ENCODE measurements around the gene GPR42. TPM values are rescaled to one million over a fixed set of nuclear protein-coding genes. Genes with fewer than 3 reads are reported as not detected.

The GPR42 gene, protein sequence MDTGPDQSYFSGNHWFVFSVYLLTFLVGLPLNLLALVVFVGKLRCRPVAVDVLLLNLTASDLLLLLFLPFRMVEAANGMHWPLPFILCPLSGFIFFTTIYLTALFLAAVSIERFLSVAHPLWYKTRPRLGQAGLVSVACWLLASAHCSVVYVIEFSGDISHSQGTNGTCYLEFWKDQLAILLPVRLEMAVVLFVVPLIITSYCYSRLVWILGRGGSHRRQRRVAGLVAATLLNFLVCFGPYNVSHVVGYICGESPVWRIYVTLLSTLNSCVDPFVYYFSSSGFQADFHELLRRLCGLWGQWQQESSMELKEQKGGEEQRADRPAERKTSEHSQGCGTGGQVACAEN
- total RNA-seq (2022) (not detected in 2 replicates), Bru-seq, nascent RNA (not detected), BruChase-seq, experiment 1, labeled RNA remaining after a 2-hour chase (not detected), BruChase-seq, experiment 2, labeled RNA remaining after a 6-hour chase (not detected)
- long read RNA-seq, result 0 reads

DNA sequence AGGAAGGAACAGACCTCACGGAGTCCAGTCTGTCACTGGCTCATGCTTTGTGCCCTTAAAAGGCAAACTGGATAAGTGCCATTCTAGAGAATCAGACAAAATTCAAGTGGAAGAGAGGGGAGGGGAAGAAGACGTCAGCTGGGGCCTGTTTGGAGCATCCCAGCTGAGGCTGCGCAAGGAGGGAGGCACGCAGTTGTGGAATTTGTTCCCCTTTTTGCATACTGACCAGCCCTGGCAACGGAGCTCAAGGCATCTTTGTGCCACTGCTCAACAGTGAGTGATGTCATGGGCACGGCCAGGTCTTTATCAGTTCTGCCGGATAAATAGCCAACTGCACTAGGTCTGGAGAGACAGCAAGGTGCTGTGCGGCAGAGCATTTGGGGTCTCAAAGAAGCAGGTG lies at the start of gene GPR42:
GPR42 (plus strand) TSS at position 347 of the 400 bp plus-strand sequence. CDS start 292 bp downstream, outside the sequence.
- peaks cover 21% of the 10 kb centered on the region for H3K9me3 Mint-ChIP-seq (ENCODE audit: unreplicated experiment)
- Histone ChIP-seq H3K36me3 (ENCODE audit: control insufficient read depth, insufficient read depth, low read length) (no peaks in the 10 kb centered on the region), H3K4me1 (no peaks in the 10 kb centered on the region), H3K9me3 (no peaks in the 10 kb centered on the region), H3K4me3 (ENCODE audit: low read depth, low read length) (no peak within 1 kb of the TSS), H3K27me3 (replicated peaks; ENCODE audit: control insufficient read depth, insufficient read depth, low read length) (no peaks in the 10 kb centered on the region)
- intact Hi-C loops (cut with micrococcal nuclease; ENCODE audit: unreplicated experiment), result no loop called here
- peaks cover 8% of the 10 kb centered on the region for H3K4me1 Mint-ChIP-seq (ENCODE audit: low read depth, unreplicated experiment)
- CTCF ChIA-PET, result no interaction called here
- H3K36me3 Mint-ChIP-seq (ENCODE audit: insufficient read depth, unreplicated experiment), result no peaks in the 10 kb centered on the region
- peaks cover 4% of the 10 kb centered on the region for H3K27me3 Mint-ChIP-seq (ENCODE audit: insufficient read depth, unreplicated experiment)
- no peak for DNase-seq
- TF ChIP-seq, protein P1, sequence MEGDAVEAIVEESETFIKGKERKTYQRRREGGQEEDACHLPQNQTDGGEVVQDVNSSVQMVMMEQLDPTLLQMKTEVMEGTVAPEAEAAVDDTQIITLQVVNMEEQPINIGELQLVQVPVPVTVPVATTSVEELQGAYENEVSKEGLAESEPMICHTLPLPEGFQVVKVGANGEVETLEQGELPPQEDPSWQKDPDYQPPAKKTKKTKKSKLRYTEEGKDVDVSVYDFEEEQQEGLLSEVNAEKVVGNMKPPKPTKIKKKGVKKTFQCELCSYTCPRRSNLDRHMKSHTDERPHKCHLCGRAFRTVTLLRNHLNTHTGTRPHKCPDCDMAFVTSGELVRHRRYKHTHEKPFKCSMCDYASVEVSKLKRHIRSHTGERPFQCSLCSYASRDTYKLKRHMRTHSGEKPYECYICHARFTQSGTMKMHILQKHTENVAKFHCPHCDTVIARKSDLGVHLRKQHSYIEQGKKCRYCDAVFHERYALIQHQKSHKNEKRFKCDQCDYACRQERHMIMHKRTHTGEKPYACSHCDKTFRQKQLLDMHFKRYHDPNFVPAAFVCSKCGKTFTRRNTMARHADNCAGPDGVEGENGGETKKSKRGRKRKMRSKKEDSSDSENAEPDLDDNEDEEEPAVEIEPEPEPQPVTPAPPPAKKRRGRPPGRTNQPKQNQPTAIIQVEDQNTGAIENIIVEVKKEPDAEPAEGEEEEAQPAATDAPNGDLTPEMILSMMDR (IDR thresholded peaks at IDR 0.05; ENCODE audit: insufficient read depth in 1 of 2, low read depth in 1 of 2, low read length in 1 of 2, severe bottlenecking in 1 of 2, unreplicated experiment in 1 of 2), result no peak
- POLR2A ChIA-PET, result no interaction called here
- H3K27ac Mint-ChIP-seq (ENCODE audit: unreplicated experiment), result no peak within 1 kb of the TSS
- H3K4me3 Mint-ChIP-seq (ENCODE audit: unreplicated experiment), result no peak within 1 kb of the TSS
- BruUV-seq (replicated peaks), result no TSS peak

DNA sequence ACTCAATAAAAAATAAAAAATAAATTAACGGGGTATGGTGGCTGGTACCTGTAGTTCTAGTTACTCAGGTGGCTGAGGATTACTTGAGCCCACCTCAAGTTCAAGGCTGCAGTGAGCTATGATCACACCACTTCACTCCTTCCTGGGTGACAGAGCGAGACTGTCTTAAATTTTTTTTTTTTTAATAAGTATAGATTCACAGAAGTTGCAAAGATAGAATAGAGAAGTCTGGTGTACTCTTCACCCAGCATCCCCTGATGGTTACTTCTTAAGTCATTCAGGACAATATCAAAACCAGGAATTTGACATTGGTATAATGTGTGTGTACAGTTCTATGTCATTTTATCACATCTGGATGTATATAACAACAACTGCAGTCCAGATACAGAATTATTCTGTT lies 49.6 kb upstream of the GPR42 start:
- Mint-ChIP-seq H3K27ac (ENCODE audit: unreplicated experiment) (no peak overlapping the region), H3K9me3 (ENCODE audit: unreplicated experiment) (peaks cover 9% of the 10 kb centered on the region), H3K36me3 (ENCODE audit: insufficient read depth, unreplicated experiment) (no peaks in the 10 kb centered on the region), H3K27me3 (ENCODE audit: insufficient read depth, unreplicated experiment) (peaks cover 3% of the 10 kb centered on the region), H3K4me3 (ENCODE audit: unreplicated experiment) (no peak overlapping the region), H3K4me1 (ENCODE audit: low read depth, unreplicated experiment) (peaks cover 14% of the 10 kb centered on the region)
- no peak overlapping the region for H3K4me3 ChIP-seq (ENCODE audit: low read depth, low read length)
- TF ChIP-seq, protein P1 (IDR thresholded peaks at IDR 0.05; ENCODE audit: insufficient read depth in 1 of 2, low read depth in 1 of 2, low read length in 1 of 2, severe bottlenecking in 1 of 2, unreplicated experiment in 1 of 2), result no peak
- BruUV-seq (replicated peaks), result no TSS peak
- ChIA-PET CTCF (no interaction called here), POLR2A (no interaction called here)
- no peaks in the 10 kb centered on the region for H3K4me1 ChIP-seq
- intact Hi-C loops (cut with micrococcal nuclease; ENCODE audit: unreplicated experiment), result no loop called here
- no peaks in the 10 kb centered on the region for H3K27me3 ChIP-seq (replicated peaks; ENCODE audit: control insufficient read depth, insufficient read depth, low read length)
- peaks cover 4% of the 10 kb centered on the region; the same call in 1 of the 2 replicates for H3K9me3 ChIP-seq
- H3K36me3 ChIP-seq (ENCODE audit: control insufficient read depth, insufficient read depth, low read length), result no peaks in the 10 kb centered on the region
- DNase-seq, result no peak

DNA sequence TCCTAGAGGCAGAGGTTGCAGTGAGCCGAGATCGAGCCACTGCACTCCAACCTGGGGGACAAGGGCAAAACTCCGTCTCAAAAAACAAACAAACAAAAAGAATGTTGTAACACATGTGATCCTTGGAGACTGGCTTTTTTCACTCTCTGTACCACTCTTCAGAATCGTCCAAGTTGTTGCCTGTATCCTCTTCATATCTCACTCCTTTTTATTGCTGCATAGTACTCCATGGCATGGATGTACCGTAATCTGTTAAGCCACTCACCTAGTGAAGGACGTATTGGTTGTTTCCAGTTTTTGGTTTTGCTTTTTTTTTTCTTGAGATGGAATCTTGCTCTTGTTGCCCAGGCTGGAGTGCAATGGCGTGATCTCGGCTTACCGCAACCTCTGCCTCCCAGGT lies 48.9 kb upstream of the GPR42 start:
- Mint-ChIP-seq H3K4me3 (ENCODE audit: unreplicated experiment) (no peak overlapping the region), H3K27me3 (ENCODE audit: insufficient read depth, unreplicated experiment) (peaks cover 3% of the 10 kb centered on the region), H3K4me1 (ENCODE audit: low read depth, unreplicated experiment) (peaks cover 14% of the 10 kb centered on the region), H3K9me3 (ENCODE audit: unreplicated experiment) (peaks cover 9% of the 10 kb centered on the region), H3K36me3 (ENCODE audit: insufficient read depth, unreplicated experiment) (no peaks in the 10 kb centered on the region), H3K27ac (ENCODE audit: unreplicated experiment) (no peak overlapping the region)
- ChIA-PET CTCF (no interaction called here), POLR2A (no interaction called here)
- no peak overlapping the region for H3K4me3 ChIP-seq (ENCODE audit: low read depth, low read length)
- intact Hi-C loops (cut with micrococcal nuclease; ENCODE audit: unreplicated experiment), result no loop called here
- no peak for DNase-seq
- H3K36me3 ChIP-seq (ENCODE audit: control insufficient read depth, insufficient read depth, low read length), result no peaks in the 10 kb centered on the region
- TF ChIP-seq, protein P1 (IDR thresholded peaks at IDR 0.05; ENCODE audit: insufficient read depth in 1 of 2, low read depth in 1 of 2, low read length in 1 of 2, severe bottlenecking in 1 of 2, unreplicated experiment in 1 of 2), result no peak
- no peaks in the 10 kb centered on the region for H3K4me1 ChIP-seq
- H3K9me3 ChIP-seq, result peaks cover 4% of the 10 kb centered on the region; the same call in 1 of the 2 replicates
- no peaks in the 10 kb centered on the region for H3K27me3 ChIP-seq (replicated peaks; ENCODE audit: control insufficient read depth, insufficient read depth, low read length)
- no TSS peak for BruUV-seq (replicated peaks)

Measured in Caco-2 (cell line).